C4-2B (cell line): ENCODE results near the gene ADAMTS15.

ENCODE experiments used
- CTCF ChIP-seq: fragments of 450-650 bp; conservative IDR thresholded peaks from 2 replicates; pipeline ENCODE4 v1.5.1; 2017; ENCODE audit warnings: mild to moderate bottlenecking
- ZFX ChIP-seq: fragments of 450-650 bp; IDR thresholded peaks from 2 replicates; pipeline ENCODE4 v1.6.1; 2017

- no peak for TF ChIP-seq CTCF
- no peak for TF ChIP-seq ZFX
Observed at GRCh38 chr11:130465263-130465662, 16.8 kb downstream of the ADAMTS15 start.
